Neuronal stem cell (in vitro differentiated cells): Measurements from ENCODE around the gene DOCK9.

ENCODE experiments used
- DNase-seq: peaks from one replicate; pipeline ENCODE4 v3.0.0-alpha.2; 2013; ENCODE audit warnings: low spot score
- H2AFZ ChIP-seq: one replicate; pipeline ENCODE4 v1.6.1; 2013; ENCODE audit warnings: mild to moderate bottlenecking, low read length, inconsistent platforms
- H2AK5ac ChIP-seq: 2 replicates; pipeline ENCODE4 v1.6.1; 2013; ENCODE audit warnings: low read depth, mild to moderate bottlenecking, inconsistent platforms, low read length, moderate library complexity, mixed read lengths
- H2BK120ac ChIP-seq: 2 replicates; pipeline ENCODE4 v1.6.1; 2013; ENCODE audit warnings: low read depth, mild to moderate bottlenecking, inconsistent platforms, low read length, moderate library complexity, mixed read lengths
- H2BK12ac ChIP-seq: one replicate; pipeline ENCODE4 v1.6.1; 2013; ENCODE audit warnings: low read length, inconsistent platforms
- H2BK15ac ChIP-seq: 2 replicates; pipeline ENCODE4 v1.6.1; 2013; ENCODE audit warnings: mild to moderate bottlenecking, low read length, inconsistent platforms, mixed read lengths
- H2BK5ac ChIP-seq: one replicate; pipeline ENCODE4 v1.6.1; 2013; ENCODE audit warnings: inconsistent platforms, mild to moderate bottlenecking, low read length, moderate library complexity
- H3K14ac ChIP-seq: one replicate; pipeline ENCODE4 v1.6.1; 2013; ENCODE audit warnings: low read length, inconsistent platforms
- H3K18ac ChIP-seq: 2 replicates; pipeline ENCODE4 v1.6.1; 2013; ENCODE audit warnings: low read length, inconsistent platforms
- H3K23ac ChIP-seq: 2 replicates; pipeline ENCODE4 v1.6.1; 2013; ENCODE audit warnings: low read depth, mild to moderate bottlenecking, mixed read lengths, low read length, inconsistent platforms; ENCODE audit not compliant: poor library complexity
- H3K27ac ChIP-seq: replicated peaks from 3 replicates; pipeline ENCODE4 v1.5.1; 2013; ENCODE audit warnings: low read length, inconsistent platforms
- H3K27me3 ChIP-seq, 3 experiments: 2 replicates each; pipeline ENCODE4 v1.6.1; 2013; ENCODE audit warnings: low read length in 3 of 3, mild to moderate bottlenecking in 2 of 3, inconsistent platforms in 1 of 3, low read depth in 1 of 3, mixed read lengths in 1 of 3, moderate library complexity in 1 of 3; ENCODE audit not compliant: control insufficient read depth in 3 of 3, insufficient read depth in 3 of 3
- H3K36me3 ChIP-seq, 2 donors: replicated peaks in 1 of 2; 2 replicates each; pipeline ENCODE4 v1.6.1; 2013; ENCODE audit warnings: low read length in 2 of 2; ENCODE audit not compliant: control insufficient read depth in 2 of 2, insufficient read depth in 2 of 2
- H3K4ac ChIP-seq: 2 replicates; pipeline ENCODE4 v1.6.1; 2013; ENCODE audit warnings: inconsistent platforms, mild to moderate bottlenecking, low read length, moderate library complexity
- H3K4me1 ChIP-seq, 2 donors: 1 replicate in 1 of 2; 2 replicates in 1 of 2; pipeline ENCODE4 v1.6.1; 2013; ENCODE audit warnings: low read length in 2 of 2, low read depth in 1 of 2; ENCODE audit not compliant: control insufficient read depth in 2 of 2, insufficient read depth in 1 of 2
- H3K4me2 ChIP-seq: one replicate; pipeline ENCODE4 v1.6.1; 2013; ENCODE audit warnings: mild to moderate bottlenecking, low read length, inconsistent platforms; ENCODE audit not compliant: insufficient read depth, poor library complexity, severe bottlenecking
- H3K4me3 ChIP-seq, 2 donors: 2 replicates each; pipeline ENCODE4 v1.5.1; 2013; ENCODE audit warnings: low read length in 2 of 2, mild to moderate bottlenecking in 2 of 2, inconsistent platforms in 1 of 2, moderate library complexity in 1 of 2
- H3K79me1 ChIP-seq: one replicate; pipeline ENCODE4 v1.6.1; 2013; ENCODE audit warnings: low read depth, mild to moderate bottlenecking, inconsistent platforms, low read length, moderate library complexity
- H3K9ac ChIP-seq: one replicate; pipeline ENCODE4 v1.6.1; 2013; ENCODE audit warnings: mild to moderate bottlenecking, low read depth, low read length, inconsistent platforms; ENCODE audit not compliant: poor library complexity
- H3K9me3 ChIP-seq, 2 donors: replicated peaks in 1 of 2; 2 replicates each; pipeline versions ENCODE3 to v1.6.1; 2013; ENCODE audit warnings: low read length in 2 of 2, mild to moderate bottlenecking in 2 of 2, inconsistent platforms in 1 of 2, low read depth in 1 of 2, mixed read lengths in 1 of 2, moderate library complexity in 1 of 2; ENCODE audit not compliant: control insufficient read depth in 2 of 2, insufficient read depth in 1 of 2
- H4K8ac ChIP-seq: one replicate; pipeline ENCODE4 v1.6.1; 2013; ENCODE audit warnings: low read depth, mild to moderate bottlenecking, inconsistent platforms, low read length, moderate library complexity
- H4K91ac ChIP-seq: one replicate; pipeline ENCODE4 v1.6.1; 2013; ENCODE audit warnings: low read length, low read depth, mild to moderate bottlenecking, inconsistent platforms; ENCODE audit not compliant: poor library complexity
- WGBS, 2 donors: extraction: QIAGEN DNeasy Blood & Tissue Kit; methylation state at CpG; one replicate each; pipeline ENCODE4 v1.1.7; 2013; ENCODE audit warnings: missing lambda C conversion rate in 2 of 2, mixed read lengths in 1 of 2; ENCODE audit not compliant: insufficient read length in 2 of 2, insufficient replicate concordance in 1 of 2; ENCODE audit errors: extremely low coverage in 2 of 2; 5-methylcytosine and 5-hydroxymethylcytosine counted together

DOCK9 gene

DNA sequence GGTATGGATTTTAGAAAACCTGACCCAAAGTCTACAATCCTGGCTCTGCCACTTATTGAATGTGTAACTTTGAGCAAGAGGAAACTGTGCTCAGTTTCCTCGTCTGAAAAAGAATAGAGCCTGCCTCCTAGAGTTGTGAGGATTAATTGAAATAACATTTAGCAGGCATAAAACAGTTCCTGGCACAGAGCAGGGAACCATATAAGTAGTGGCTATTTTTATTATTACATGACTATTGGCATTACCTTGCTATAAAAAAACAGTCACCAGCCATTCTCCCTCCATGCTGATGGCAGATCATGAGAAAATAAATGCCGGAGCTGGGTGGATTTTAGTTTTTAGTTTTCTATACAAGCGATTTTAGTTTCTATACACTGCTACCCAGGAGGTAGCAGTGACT lies 5.8 kb downstream of the DOCK9 start:
- Histone ChIP-seq H3K18ac (no peak overlapping the region), H3K36me3 (no peaks in the 10 kb centered on the region), H3K9me3 (peaks cover 0 to 2% of the 10 kb centered on the region in 2 donors), H3K4ac (no peak overlapping the region), H3K79me1 (no peaks in the 10 kb centered on the region), H2BK12ac (no peak overlapping the region), H4K8ac (no peak overlapping the region), H3K27ac (no peak overlapping the region), H3K4me3 (no peak overlapping the region), H3K4me2 (no peak overlapping the region), H3K4me1 (peaks cover 14 to 21% of the 10 kb centered on the region in 2 donors), H4K91ac (no peak overlapping the region), H2AFZ (peak overlapping the region; percentile 68), H2BK120ac (no peak overlapping the region), H3K14ac (no peak overlapping the region), H2AK5ac (no peak overlapping the region), H3K27me3 (no peaks in the 10 kb centered on the region), H3K9ac (no peak overlapping the region), H3K23ac (no peak overlapping the region), H2BK5ac (no peak overlapping the region), H2BK15ac (no peak overlapping the region)
- no peak for DNase-seq
- no CpG with 5 or more reads among the region's 3 CpGs for WGBS, 2 donors

DNA sequence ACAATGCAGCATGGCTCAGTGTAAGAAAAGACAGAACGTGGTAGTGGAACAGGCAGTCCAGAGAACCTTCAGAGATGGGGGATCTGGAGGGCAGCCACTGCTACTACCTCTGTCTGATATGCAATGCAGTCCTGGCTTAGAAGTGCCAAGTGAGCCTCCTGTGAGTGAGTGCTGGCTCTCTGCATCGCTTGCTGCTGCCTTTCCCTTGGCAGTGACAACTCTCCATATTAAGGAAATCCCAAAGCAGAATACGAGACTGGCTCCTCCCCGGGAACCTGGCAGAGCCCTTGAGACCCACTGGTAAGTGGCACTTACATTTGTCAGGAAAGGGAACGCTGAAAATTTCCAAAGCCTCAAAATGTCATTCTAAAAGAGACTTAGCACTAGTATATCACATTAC lies 7.5 kb downstream of the DOCK9 start:
- Histone ChIP-seq H3K9ac (no peak overlapping the region), H3K27ac (no peak overlapping the region), H3K9me3 (peaks cover 0 to 2% of the 10 kb centered on the region in 2 donors), H2BK12ac (no peak overlapping the region), H3K14ac (no peak overlapping the region), H3K23ac (no peak overlapping the region), H3K4me2 (no peak overlapping the region), H2AK5ac (no peak overlapping the region), H3K27me3 (no peaks in the 10 kb centered on the region), H3K4me1 (peaks cover 6 to 9% of the 10 kb centered on the region in 2 donors), H4K91ac (no peak overlapping the region), H3K36me3 (no peaks in the 10 kb centered on the region), H2AFZ (no peak overlapping the region), H3K18ac (peak overlapping the region; percentile 48), H4K8ac (no peak overlapping the region), H2BK120ac (no peak overlapping the region), H3K4me3 (peak overlapping the region in 1 of 2 donors; percentile 10), H2BK5ac (no peak overlapping the region), H2BK15ac (no peak overlapping the region), H3K79me1 (no peaks in the 10 kb centered on the region), H3K4ac (no peak overlapping the region)
- DNase-seq: no peak
- no CpG with 5 or more reads among the region's 5 CpGs for WGBS, 2 donors

DNA sequence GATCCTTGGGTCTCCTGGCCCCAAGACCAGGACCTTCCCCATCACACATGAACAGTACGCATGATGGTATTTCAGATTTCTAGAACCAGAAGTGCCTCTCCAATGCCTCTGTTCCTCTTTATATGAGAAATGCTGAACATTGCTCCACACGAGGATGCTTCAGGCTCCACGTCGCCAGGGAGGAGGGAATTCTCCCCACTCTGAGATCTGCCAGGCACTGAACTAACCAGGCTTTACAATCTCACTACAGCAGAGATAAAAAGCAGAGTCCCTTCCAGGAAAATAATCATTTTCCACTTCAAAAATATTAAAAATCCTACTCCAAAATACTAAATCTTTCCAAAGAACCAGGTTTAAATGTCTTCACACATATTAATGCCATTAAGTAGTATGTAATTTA lies 10.4 kb downstream of the DOCK9 start:
- H3K4me1 ChIP-seq: peaks cover 3 to 7% of the 10 kb centered on the region in 2 donors
- no peak overlapping the region for H2BK5ac ChIP-seq
- no peak overlapping the region for H3K18ac ChIP-seq
- no peak overlapping the region for H3K27ac ChIP-seq
- no peaks in the 10 kb centered on the region for H3K79me1 ChIP-seq
- H2BK15ac ChIP-seq: no peak overlapping the region
- no peaks in the 10 kb centered on the region for H3K27me3 ChIP-seq
- no peak overlapping the region for H2AFZ ChIP-seq
- H3K9ac ChIP-seq: no peak overlapping the region
- H3K4ac ChIP-seq: no peak overlapping the region
- no peaks in the 10 kb centered on the region for H3K36me3 ChIP-seq
- H3K23ac ChIP-seq: no peak overlapping the region
- H4K91ac ChIP-seq: peak overlapping the region; percentile 6
- peaks cover 0 to 2% of the 10 kb centered on the region in 2 donors for H3K9me3 ChIP-seq
- no peak overlapping the region for H2AK5ac ChIP-seq
- H2BK12ac ChIP-seq: no peak overlapping the region
- no peak overlapping the region for H4K8ac ChIP-seq
- DNase-seq: no peak
- no CpG with 5 or more reads among the region's 4 CpGs for WGBS, 2 donors
- H3K4me3 ChIP-seq: no peak overlapping the region
- H2BK120ac ChIP-seq: no peak overlapping the region
- H3K14ac ChIP-seq: no peak overlapping the region
- no peak overlapping the region for H3K4me2 ChIP-seq

DNA sequence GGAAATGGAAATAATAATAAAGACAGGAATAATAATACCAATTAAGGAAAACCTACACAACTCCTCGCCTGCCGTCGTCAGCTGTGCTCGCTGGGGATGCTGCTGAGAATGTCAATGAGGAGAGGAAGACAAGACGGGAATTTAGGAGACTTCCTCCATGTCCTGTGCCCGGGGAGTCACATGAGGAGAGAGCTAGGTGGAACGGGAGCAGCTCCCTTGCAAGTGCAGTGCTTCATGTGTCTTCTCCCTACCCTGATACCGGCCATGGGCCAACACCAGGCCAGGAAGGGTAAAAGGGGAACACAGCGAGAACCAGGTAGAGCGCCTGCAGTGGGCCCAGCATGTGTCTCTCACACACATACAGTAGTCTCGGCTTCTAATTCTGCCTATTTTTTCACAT lies 11.8 kb downstream of the DOCK9 start:
- no peaks in the 10 kb centered on the region for H3K9me3 ChIP-seq
- H3K27ac ChIP-seq: no peak overlapping the region
- H3K4me3 ChIP-seq: no peak overlapping the region
- H2AK5ac ChIP-seq: no peak overlapping the region
- no peak overlapping the region for H2BK15ac ChIP-seq
- H4K91ac ChIP-seq: no peak overlapping the region
- H3K27me3 ChIP-seq: no peaks in the 10 kb centered on the region
- H3K23ac ChIP-seq: no peak overlapping the region
- H3K4me1 ChIP-seq: peaks cover 0 to 5% of the 10 kb centered on the region in 2 donors
- no peak overlapping the region for H3K4ac ChIP-seq
- no peak overlapping the region for H3K4me2 ChIP-seq
- H4K8ac ChIP-seq: no peak overlapping the region
- no peak overlapping the region for H3K18ac ChIP-seq
- no peak overlapping the region for H2AFZ ChIP-seq
- no peak overlapping the region for H2BK120ac ChIP-seq
- no peaks in the 10 kb centered on the region for H3K79me1 ChIP-seq
- no CpG with 5 or more reads among the region's 11 CpGs for WGBS, 2 donors
- H3K36me3 ChIP-seq: no peaks in the 10 kb centered on the region
- H2BK5ac ChIP-seq: no peak overlapping the region
- no peak for DNase-seq
- H3K9ac ChIP-seq: no peak overlapping the region
- H3K14ac ChIP-seq: no peak overlapping the region
- H2BK12ac ChIP-seq: no peak overlapping the region
